HuH-7 (cell line): ENCODE data around the gene FCRL5.
"Not testable (repeated sequence)": the region's sequence is repeated elsewhere in the genome, so short reads cannot be mapped to it uniquely, and the experiment has no call there.

ENCODE experiments used
- DNase-seq: peaks from one replicate; pipeline ENCODE4 v3.0.0; 2011; ENCODE audit warnings: low spot score

FCRL5 gene

GRCh38 chr1:157487504-157487903 lies 64.8 kb downstream of the FCRL5 start:
- no peak for DNase-seq

- DNase-seq = no peak
Measured at GRCh38 chr1:157487096-157487495, 65.2 kb downstream of the FCRL5 start.

GRCh38 chr1:157486400-157486799 lies 65.9 kb downstream of the FCRL5 start:
- DNase-seq = not testable (repeated sequence)

- no peak for DNase-seq
Measured at GRCh38 chr1:157485793-157486192, 66.5 kb downstream of the FCRL5 start.

- no peak for DNase-seq
Measured at GRCh38 chr1:157484573-157484972, 67.7 kb downstream of the FCRL5 start.

GRCh38 chr1:157483635-157484034 lies 68.7 kb downstream of the FCRL5 start:
- DNase-seq = no peak

- no peak for DNase-seq
Measured at GRCh38 chr1:157482717-157483116, 69.6 kb downstream of the FCRL5 start.

- DNase-seq = no peak
Measured at GRCh38 chr1:157482174-157482573, 70.1 kb downstream of the FCRL5 start.

- DNase-seq = no peak
Measured at GRCh38 chr1:157478030-157478429, 74.3 kb downstream of the FCRL5 start.

- DNase-seq = no peak
Measured at GRCh38 chr1:157477419-157477818, 74.9 kb downstream of the FCRL5 start.

- no peak for DNase-seq
Measured at GRCh38 chr1:157472959-157473358, 79.4 kb downstream of the FCRL5 start.

GRCh38 chr1:157472056-157472701 lies 80.1 kb downstream of the FCRL5 start:
- no peak for DNase-seq

- no peak for DNase-seq
Measured at GRCh38 chr1:157471531-157471930, 80.8 kb downstream of the FCRL5 start.

GRCh38 chr1:157469752-157470675 lies 82.3 kb downstream of the FCRL5 start:
- no peak for DNase-seq

- DNase-seq = no peak
Measured at GRCh38 chr1:157469300-157469699, 83.0 kb downstream of the FCRL5 start.

- no peak for DNase-seq
Measured at GRCh38 chr1:157466011-157466410, 86.3 kb downstream of the FCRL5 start.
